HEK293 (cell line): ENCODE data around the gene PLCG2.

ENCODE experiments used
- MYNN ChIP-seq: fragments of 450-650 bp; formaldehyde crosslinking; IDR thresholded peaks from 2 replicates; pipeline ENCODE4 v1.5.1; 2016; ENCODE audit warnings: missing biosample characterization, missing genetic modification characterization, borderline replicate concordance
- ZBTB20 ChIP-seq: fragments of 450-650 bp; formaldehyde crosslinking; IDR thresholded peaks from 2 replicates; pipeline ENCODE4 v1.5.1; 2016; ENCODE audit warnings: missing biosample characterization, missing genetic modification characterization
- ZNF214 ChIP-seq: fragments of 450-650 bp; formaldehyde crosslinking; IDR thresholded peaks from 2 replicates; pipeline ENCODE4 v1.5.1; 2017; ENCODE audit warnings: missing biosample characterization, mild to moderate bottlenecking, missing genetic modification characterization, borderline replicate concordance
- ZNF239 ChIP-seq: fragments of 450-650 bp; formaldehyde crosslinking; IDR thresholded peaks from 2 replicates; pipeline ENCODE4 v1.5.1; 2016; ENCODE audit warnings: missing biosample characterization, missing genetic modification characterization
- ZNF37A ChIP-seq: fragments of 450-650 bp; IDR thresholded peaks from 2 replicates; pipeline ENCODE4 v1.5.1; 2018; ENCODE audit warnings: missing biosample characterization, missing genetic modification characterization
- ZNF510 ChIP-seq: fragments of 450-650 bp; formaldehyde crosslinking; IDR thresholded peaks from 2 replicates; pipeline ENCODE4 v1.5.1; 2018; ENCODE audit warnings: mild to moderate bottlenecking, missing genetic modification characterization, missing biosample characterization; ENCODE audit not compliant: insufficient replicate concordance
- ZNF549 ChIP-seq: fragments of 450-650 bp; IDR thresholded peaks from 2 replicates; pipeline ENCODE4 v1.5.1; 2018; ENCODE audit warnings: missing biosample characterization, missing genetic modification characterization, mild to moderate bottlenecking, inconsistent platforms, moderate library complexity
- ZNF777 ChIP-seq: fragments of 450-650 bp; formaldehyde crosslinking; IDR thresholded peaks from 2 replicates; pipeline ENCODE4 v1.5.1; 2017; ENCODE audit warnings: missing biosample characterization, missing genetic modification characterization, borderline replicate concordance
- ZSCAN16 ChIP-seq: fragments of 450-650 bp; formaldehyde crosslinking; IDR thresholded peaks from 2 replicates; pipeline ENCODE4 v1.5.1; 2016; ENCODE audit warnings: missing biosample characterization, missing genetic modification characterization
- TF ChIP-seq, protein P1 (sequence below): fragments of 450-650 bp; formaldehyde crosslinking; IDR thresholded peaks from 2 replicates; pipeline ENCODE4 v1.5.1; 2016; ENCODE audit warnings: missing biosample characterization, missing genetic modification characterization
- TF ChIP-seq, protein P2 (sequence below): fragments of 450-650 bp; formaldehyde crosslinking; IDR thresholded peaks from 2 replicates; pipeline ENCODE4 v1.5.1; 2016; ENCODE audit warnings: missing biosample characterization, missing genetic modification characterization
- TF ChIP-seq, protein P3 (sequence below): fragments of 450-650 bp; formaldehyde crosslinking; IDR thresholded peaks from 2 replicates; pipeline ENCODE4 v1.5.1; 2017; ENCODE audit warnings: missing biosample characterization, missing genetic modification characterization

DNA sequence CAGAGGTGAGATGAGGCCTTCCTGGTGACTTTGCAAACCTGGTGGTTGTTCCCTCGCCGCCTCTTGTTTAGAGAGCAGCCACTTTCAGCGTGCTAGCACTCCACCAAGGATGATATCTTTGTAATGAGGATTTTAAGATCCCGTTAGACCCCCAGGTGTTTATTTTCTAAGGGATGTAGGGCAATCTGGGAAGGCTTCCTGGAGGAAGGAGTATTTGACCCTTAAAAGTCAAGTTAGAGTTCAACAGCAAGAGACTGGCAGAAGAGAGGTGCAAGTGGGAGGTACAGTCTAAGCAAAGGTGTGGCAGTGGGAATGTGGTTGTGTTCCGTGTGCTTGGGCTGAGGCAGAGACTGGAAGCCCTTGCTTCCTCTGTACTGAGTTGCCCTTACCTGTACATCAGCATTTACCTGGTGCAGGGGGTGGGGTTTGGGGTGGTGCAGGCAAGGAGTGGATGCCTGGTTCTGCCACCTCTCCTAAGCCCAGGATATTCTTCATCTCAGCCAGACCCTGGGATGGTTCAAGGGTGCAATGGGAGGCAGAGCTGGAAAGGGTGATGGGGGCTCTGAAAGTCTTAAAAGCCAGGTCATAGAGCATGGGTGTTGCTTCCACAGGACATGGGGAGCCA lies 148.6 kb downstream of the PLCG2 start:
- TF ChIP-seq, protein P1, sequence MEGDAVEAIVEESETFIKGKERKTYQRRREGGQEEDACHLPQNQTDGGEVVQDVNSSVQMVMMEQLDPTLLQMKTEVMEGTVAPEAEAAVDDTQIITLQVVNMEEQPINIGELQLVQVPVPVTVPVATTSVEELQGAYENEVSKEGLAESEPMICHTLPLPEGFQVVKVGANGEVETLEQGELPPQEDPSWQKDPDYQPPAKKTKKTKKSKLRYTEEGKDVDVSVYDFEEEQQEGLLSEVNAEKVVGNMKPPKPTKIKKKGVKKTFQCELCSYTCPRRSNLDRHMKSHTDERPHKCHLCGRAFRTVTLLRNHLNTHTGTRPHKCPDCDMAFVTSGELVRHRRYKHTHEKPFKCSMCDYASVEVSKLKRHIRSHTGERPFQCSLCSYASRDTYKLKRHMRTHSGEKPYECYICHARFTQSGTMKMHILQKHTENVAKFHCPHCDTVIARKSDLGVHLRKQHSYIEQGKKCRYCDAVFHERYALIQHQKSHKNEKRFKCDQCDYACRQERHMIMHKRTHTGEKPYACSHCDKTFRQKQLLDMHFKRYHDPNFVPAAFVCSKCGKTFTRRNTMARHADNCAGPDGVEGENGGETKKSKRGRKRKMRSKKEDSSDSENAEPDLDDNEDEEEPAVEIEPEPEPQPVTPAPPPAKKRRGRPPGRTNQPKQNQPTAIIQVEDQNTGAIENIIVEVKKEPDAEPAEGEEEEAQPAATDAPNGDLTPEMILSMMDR (tag by site-specific recombination), result no peak
- TF ChIP-seq ZNF510 (no peak), ZNF549 (tag by site-specific recombination) (no peak), ZSCAN16 (no peak), MYNN (tag by site-specific recombination) (no peak), ZNF37A (no peak), ZNF239 (tag by site-specific recombination) (no peak), ZBTB20 (no peak), ZNF777 (tag by site-specific recombination) (no peak), ZNF214 (no peak)
- TF ChIP-seq, protein P2, sequence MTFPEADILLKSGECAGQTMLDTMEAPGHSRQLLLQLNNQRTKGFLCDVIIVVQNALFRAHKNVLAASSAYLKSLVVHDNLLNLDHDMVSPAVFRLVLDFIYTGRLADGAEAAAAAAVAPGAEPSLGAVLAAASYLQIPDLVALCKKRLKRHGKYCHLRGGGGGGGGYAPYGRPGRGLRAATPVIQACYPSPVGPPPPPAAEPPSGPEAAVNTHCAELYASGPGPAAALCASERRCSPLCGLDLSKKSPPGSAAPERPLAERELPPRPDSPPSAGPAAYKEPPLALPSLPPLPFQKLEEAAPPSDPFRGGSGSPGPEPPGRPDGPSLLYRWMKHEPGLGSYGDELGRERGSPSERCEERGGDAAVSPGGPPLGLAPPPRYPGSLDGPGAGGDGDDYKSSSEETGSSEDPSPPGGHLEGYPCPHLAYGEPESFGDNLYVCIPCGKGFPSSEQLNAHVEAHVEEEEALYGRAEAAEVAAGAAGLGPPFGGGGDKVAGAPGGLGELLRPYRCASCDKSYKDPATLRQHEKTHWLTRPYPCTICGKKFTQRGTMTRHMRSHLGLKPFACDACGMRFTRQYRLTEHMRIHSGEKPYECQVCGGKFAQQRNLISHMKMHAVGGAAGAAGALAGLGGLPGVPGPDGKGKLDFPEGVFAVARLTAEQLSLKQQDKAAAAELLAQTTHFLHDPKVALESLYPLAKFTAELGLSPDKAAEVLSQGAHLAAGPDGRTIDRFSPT (tag by site-specific recombination), result no peak
- TF ChIP-seq, protein P3, sequence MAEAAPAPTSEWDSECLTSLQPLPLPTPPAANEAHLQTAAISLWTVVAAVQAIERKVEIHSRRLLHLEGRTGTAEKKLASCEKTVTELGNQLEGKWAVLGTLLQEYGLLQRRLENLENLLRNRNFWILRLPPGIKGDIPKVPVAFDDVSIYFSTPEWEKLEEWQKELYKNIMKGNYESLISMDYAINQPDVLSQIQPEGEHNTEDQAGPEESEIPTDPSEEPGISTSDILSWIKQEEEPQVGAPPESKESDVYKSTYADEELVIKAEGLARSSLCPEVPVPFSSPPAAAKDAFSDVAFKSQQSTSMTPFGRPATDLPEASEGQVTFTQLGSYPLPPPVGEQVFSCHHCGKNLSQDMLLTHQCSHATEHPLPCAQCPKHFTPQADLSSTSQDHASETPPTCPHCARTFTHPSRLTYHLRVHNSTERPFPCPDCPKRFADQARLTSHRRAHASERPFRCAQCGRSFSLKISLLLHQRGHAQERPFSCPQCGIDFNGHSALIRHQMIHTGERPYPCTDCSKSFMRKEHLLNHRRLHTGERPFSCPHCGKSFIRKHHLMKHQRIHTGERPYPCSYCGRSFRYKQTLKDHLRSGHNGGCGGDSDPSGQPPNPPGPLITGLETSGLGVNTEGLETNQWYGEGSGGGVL (tag by site-specific recombination), result no peak
